ENCODE measurements around the gene ITGB3BP.

ITGB3BP gene

DNA sequence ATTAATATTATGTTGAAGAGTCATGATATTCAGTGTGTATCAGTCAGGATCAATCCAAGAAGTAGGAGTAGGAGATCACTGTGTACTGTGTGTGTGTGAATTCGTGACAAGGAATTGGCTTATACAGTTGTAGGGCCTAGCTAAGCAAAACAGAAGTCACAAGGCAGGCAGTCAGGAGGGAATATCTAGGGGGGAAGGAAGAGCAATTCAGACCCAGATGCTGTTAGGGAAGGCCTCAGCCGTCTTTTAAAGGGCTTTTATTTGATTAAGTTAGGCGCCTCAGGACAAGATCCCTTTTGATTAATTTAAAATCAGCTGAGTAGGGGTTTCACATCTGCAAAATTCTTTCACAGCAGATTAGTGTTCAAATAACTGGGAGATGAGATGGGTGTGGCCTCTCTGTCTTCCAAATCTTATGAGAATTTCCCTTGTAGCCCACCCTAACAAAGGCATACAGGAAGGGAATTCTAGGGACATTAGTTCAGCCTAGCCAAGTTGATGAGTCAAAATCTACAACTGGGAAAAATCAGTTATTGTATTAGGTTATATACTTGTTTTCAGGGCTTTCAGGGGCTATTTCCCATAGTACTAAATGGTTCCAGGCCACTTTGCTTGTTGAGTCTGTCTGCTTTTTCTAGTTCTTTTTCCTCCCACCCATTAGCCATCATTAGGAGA, 108.2 kb downstream of the ITGB3BP start:
- DNase-seq: no peak

DNA sequence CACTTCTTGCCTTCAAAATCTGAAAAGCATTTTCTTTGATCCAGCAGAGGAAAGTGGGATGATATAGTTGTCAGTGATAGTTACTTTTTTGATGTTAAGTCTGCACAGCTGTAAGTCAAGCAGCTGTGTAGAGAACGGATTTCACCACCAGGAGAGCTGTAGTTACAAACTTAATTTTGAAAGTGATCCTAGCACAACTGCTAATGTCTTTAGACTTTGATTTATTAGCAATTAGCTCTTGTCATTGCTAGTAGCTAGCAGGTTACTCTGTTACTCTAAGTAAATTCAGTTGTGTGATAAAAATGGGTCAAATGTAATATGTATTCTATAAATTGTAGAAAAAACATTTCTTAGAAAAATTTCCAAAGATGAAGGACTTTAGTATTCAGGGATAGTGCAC, 109.6 kb downstream of the ITGB3BP start:
- no peak for DNase-seq

DNA sequence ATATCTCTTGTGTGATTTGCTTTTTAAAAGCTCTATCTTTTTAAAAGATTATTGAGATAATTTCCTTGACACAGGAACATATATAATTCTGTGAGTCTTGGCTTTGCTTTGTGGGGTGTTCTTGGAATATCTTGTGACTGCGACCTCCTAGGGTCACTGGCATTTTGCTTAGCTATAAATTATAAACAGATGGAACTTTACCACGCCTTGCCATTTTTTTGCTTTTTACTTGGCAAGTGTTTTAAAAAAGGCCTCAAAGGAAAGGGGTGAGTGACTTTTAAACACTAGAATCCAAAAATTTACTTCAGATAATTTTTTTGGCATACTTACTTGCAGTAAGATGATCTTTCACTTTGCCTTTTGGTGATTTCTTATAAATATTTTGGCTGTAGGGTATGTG, 112.0 kb downstream of the ITGB3BP start:
- DNase-seq: no peak

DNA sequence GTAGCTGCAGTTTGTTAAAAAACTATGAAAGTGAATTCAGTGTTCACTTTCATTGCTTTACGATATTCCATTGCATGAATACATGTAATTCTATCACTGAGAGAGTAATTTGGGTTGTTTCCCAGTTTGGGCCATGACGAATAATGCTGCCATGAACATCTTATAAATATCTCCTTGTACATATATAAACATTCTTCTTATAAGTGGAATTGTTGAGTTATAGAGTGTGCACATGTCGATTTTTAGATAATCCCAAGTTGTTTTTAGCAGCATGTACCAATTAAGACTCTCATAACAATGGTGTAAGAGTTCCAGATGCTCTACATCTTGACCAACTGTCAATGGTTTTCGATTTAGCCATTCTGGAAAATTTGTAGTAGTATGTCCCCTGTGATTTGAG, 114.7 kb downstream of the ITGB3BP start:
- no peak for DNase-seq

DNA sequence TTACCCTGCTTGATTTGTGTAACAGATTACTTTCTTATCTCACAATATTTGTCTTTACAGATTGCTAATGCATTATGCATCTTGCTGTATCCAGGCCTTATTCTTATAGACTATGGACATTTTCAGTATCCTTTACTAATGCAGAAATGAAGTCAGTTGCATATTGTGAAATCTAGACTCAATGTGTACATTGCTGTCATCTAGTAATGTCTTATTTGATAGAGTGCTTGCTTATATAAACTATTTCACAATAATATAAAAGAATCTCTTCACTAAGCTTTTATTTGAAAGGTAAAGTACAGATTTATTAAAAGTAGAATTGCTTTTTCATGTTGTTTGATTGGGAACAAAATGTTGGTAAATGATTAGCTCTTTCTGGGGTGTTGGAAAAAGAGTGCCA, 116.0 kb downstream of the ITGB3BP start:
- no peak for DNase-seq

DNA sequence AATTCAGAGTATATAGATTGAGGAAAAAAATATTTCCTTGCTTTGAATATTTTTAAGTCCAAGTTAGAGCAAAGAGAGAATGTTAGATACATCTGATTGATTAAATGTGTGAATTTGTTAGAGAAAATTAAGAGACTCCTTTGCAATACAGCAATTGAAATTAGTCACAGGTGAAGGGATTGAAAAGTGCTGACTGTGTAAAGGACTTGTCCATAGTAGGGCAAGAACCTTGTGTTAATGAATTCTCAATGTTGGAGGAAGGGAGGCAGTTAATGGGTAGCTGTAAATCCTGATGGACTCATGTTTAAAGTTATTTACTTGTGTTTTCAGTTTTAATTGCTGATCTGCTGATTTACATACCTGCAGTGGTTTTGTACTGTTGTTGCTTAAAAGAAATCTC, 117.0 kb downstream of the ITGB3BP start:
- DNase-seq: no peak

DNA sequence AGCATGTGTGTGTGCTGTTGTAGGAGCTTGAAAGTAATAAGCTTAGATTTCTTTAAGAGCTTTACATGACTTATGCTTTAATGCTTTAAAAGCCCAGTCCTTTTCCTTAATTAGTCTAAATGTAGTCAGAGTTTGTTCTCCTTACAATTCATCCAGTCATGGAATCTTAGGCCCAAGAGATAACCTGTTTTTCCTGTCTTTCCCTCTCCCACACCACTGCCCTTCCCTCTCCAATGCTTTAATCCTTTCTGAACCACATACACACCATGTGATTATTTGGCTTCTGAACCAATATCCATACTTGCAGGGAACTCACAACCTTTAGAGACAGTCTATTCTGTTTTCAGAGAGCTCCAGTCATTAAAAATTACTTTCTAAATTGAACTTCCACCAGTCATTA, 118.0 kb downstream of the ITGB3BP start:
- no peak for DNase-seq

DNA sequence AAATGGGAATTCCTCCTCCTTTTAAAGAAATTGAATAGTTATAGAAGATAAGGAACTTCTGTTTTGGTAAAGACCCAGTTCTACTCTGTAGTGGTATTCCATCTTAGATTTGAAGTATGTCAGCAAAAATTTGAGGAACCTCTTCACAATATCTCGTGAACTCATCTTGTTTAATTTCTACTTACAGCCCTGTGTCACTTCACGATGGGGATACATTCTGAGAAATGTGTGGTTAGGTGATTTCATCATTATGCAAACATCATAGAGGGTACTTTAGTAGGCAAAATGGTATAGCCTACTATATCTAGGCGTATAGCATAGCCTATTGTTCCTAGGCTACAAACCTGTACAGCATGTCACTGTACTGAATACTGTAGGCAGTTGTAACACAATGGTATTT, 119.6 kb downstream of the ITGB3BP start:
- DNase-seq: no peak

DNA sequence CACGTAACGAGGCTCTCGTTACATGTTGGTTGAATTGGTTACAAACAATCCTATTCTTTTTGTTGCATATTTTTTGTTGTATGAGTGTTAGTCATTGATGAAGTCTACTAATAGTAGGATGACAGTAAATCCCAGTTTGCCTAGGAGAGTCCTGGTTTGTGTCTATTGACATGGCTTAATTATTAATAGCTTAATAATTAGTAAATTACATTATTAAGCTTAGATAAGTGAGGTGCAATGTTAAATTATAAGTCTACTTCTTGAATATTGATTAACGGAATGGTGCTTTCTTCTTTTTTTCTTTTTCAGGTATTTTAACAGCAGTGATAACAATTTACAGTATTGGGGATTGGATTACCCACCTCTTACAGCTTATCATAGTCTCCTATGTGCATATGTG, 121.1 kb downstream of the ITGB3BP start:
- DNase-seq: no peak

All from CD4-positive, alpha-beta T cell treated with Interleukin-4 for 4 hours (primary cell).